KOPT-K1 (cell line): ENCODE results near the gene LRRC8C.

ENCODE experiments used
- H3K27ac ChIP-seq: fragments of 200-600 bp; sonication (generic); 2 replicates; pipeline ENCODE4 v1.5.1; 2016; ENCODE audit warnings: antibody characterized with exemption, mild to moderate bottlenecking, low read depth, low read length; ENCODE audit not compliant: poor library complexity, severe bottlenecking
- H3K36me3 ChIP-seq: fragments of 200-600 bp; sonication (generic); 2 replicates; pipeline ENCODE4 v1.5.1; 2017; ENCODE audit warnings: antibody characterized with exemption, mild to moderate bottlenecking, low read length, moderate library complexity; ENCODE audit not compliant: insufficient read depth
- H3K9me3 ChIP-seq: fragments of 200-600 bp; sonication (generic); 2 replicates; pipeline ENCODE4 v1.5.1; 2017; ENCODE audit warnings: antibody characterized with exemption, low read length, mild to moderate bottlenecking; ENCODE audit not compliant: insufficient read depth, poor library complexity, severe bottlenecking

Gene LRRC8C

DNA sequence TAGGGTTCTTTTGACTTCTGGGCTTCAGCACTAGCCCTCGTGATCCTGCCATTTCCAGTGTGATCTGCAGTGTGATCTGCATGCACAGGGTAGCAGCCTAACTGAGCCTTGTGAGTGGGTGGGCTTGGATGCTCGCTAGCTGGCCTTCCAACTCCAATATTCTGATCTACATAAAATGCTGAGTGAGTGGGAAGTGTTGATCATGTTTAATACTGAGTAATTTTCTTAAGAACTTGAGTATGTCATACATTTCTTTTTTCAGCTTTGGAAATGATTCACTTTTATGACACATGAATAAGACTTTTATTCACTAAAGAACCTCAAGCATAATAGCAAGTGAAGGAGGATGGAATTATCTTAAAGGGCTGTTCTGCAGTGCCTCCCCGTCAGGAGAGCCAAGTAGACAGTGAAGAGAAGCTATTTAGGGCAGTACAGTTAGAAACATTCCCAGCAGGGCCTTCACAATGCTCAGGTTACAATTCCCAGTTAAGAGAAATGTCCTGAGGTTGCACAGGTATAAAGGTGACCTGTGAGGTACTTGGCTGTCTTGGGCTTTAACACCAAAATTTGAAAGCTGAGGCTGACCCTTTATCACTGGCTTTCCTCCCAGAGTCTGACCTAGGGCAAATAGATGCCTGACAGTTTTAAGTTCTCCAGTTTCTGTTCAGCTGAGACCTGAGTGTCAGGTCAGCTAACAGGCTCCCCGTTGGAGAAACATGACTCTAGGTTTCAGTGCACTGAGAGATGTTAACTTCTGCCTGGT lies 29.1 kb upstream of the LRRC8C start:
- Histone ChIP-seq H3K9me3 (no peaks in the 10 kb centered on the region), H3K27ac (no peak overlapping the region), H3K36me3 (no peaks in the 10 kb centered on the region)

DNA sequence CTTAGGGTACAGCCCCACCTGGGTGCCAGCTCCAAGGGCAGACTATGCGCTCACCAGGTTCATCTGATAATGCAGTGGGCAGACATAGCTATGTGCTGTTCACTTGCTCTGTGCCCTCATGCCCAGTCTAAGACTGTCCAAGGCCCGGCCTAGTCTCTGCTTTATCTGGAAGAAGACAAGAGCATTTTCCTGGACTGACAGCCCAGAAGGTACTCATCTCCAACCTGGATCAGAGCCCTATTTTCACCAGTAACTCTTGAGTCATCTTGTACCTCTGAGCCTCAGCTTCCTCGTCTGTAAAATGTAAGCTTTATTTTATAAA lies 28.5 kb upstream of the LRRC8C start:
- no peaks in the 10 kb centered on the region for H3K9me3 ChIP-seq
- no peak overlapping the region for H3K27ac ChIP-seq
- no peaks in the 10 kb centered on the region for H3K36me3 ChIP-seq

DNA sequence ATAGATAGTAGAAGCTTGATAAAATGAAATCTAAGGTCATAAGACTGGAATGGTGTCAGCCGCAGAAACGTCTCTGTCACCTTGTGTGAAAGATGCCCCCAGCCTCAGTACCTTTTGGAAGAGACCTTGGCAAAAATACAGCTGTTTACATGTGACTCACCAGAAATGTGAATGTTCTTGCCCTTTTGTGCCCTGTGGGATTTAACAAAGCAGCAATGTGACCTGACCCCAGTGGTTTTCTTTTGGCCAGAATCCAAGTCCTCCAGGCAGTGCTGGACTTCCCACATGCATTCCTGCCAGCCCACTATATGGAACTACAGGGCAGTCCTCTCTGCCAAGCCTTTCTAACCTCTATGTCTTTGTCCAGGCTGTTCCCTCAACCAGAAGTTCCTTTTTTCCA lies 27.2 kb upstream of the LRRC8C start:
- Histone ChIP-seq H3K9me3 (no peaks in the 10 kb centered on the region), H3K27ac (no peak overlapping the region), H3K36me3 (no peaks in the 10 kb centered on the region)

DNA sequence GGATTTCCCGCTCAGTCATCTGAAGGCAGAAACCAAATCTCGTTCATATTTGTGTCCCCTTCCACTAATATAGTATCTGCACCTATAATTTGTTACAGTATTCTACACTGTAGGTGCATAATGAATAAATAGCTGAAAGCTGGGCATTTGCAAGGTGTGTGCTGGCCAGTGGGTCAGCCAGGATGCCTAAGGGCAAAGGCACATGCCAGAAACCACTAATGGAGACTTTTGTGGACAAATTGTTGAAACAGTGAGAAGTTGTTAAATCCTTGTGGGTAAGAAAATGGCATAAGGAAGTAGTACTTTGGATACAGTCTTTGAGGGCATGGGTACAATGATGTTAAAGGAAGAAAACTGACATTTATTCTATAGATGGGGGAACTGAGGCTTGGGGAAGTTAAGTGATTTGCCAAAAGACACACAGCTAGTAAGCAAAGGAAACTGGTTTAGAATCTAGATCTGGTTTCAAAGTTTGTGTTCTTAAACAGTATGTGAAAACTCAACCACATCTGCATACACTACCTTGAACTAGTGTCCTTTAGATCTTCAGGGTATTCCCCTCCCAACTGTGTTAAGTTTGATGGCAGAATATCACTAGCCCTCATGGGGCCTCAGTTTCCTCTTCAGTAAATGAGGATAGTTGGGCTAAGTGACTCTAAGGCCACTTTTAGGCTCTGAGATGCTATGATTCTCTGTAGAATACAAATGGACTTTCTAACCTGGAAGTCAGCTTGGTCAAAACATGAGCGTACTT lies 26.5 kb upstream of the LRRC8C start:
- H3K9me3 ChIP-seq, result no peaks in the 10 kb centered on the region

DNA sequence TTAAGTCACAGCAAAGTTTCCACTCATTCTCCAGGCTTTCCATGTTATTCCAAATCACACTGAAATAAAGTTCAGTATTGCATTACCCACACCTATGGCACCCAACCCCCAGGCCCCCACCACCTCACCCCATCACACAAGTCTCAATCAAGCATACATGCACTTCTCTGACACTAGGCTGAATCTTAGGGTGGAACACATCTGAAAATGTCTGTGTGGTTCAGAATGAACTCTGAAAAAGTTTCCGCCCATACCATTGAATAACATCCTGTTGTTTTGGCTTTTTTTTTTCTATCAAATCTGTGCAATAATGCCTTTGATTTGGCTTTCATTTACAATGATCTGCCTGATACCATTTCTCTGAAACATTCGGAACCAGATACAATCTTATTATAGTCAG lies 25.8 kb upstream of the LRRC8C start:
- Histone ChIP-seq H3K9me3 (no peaks in the 10 kb centered on the region), H3K27ac (no peak overlapping the region), H3K36me3 (no peaks in the 10 kb centered on the region)

More for the DNA sequence above, 26.5 kb upstream of the LRRC8C start:
- no peaks in the 10 kb centered on the region for H3K36me3 ChIP-seq
- H3K27ac ChIP-seq, result no peak overlapping the region

DNA sequence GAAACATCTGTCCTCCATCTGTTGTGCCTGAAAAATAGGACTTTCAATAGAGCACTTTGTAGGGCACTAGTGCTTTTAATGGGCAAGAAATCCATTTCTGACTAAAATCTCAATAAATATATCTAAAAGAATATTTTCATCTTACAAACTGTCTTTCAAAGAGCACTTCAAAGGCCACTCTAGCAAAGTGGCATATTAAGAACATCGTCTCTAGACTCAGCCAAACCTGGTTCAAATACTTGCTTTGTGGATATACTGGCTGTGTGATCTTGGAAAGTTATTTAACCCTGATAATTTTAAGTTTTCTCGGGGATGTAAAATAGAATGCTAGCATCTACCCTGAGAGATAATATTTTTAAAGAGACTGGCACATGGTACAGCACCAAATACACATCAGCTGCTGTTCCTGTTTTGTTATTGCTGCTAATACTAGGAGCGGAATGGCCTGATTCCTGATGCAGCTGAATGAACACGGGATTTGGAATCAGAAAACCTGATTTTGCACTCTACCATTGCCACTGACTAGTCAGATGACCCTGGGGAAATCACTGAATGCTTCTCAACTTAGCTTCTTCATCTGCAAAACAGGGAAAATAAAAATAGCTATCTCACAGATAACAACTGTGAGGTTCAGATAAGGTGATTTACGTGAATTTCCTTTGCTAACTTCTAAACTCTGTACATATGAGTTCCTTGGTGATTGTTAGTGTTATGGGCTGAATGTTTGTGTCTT lies 25.2 kb upstream of the LRRC8C start:
- H3K9me3 ChIP-seq, result no peaks in the 10 kb centered on the region
- H3K27ac ChIP-seq, result no peak overlapping the region
- H3K36me3 ChIP-seq, result no peaks in the 10 kb centered on the region

DNA sequence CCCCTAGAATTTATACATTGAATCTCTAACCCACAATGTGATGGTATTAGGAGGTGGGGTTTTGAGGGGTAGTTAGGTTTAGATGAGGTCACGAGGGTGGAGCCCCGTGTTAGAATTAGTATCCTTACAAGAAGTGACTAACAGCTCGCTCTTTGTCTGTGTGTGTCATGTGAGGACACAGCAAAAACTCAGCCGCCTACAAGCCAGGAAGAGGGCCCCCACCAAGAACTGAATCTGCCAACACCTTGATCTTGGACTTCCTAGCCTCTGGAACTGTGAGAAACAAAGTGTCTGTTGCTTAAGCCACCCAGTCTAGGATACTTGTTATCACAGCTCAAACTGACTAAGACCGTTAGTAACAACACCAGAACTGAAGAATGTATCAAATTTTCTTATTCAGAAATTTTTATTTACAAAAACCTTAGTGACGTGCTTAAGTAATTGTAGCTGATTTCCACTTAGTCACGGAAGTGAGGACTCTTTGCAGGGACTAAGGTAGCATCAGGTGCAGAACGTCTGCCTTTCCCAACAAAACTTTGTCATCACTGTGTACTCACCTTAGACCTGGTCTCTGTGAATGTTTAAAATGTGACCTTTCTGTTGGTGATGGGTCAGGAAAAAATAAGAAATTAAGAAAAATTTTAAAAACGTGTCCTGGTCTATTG lies 24.5 kb upstream of the LRRC8C start:
- H3K36me3 ChIP-seq, result no peaks in the 10 kb centered on the region
- no peak overlapping the region for H3K27ac ChIP-seq
- H3K9me3 ChIP-seq, result no peaks in the 10 kb centered on the region

DNA sequence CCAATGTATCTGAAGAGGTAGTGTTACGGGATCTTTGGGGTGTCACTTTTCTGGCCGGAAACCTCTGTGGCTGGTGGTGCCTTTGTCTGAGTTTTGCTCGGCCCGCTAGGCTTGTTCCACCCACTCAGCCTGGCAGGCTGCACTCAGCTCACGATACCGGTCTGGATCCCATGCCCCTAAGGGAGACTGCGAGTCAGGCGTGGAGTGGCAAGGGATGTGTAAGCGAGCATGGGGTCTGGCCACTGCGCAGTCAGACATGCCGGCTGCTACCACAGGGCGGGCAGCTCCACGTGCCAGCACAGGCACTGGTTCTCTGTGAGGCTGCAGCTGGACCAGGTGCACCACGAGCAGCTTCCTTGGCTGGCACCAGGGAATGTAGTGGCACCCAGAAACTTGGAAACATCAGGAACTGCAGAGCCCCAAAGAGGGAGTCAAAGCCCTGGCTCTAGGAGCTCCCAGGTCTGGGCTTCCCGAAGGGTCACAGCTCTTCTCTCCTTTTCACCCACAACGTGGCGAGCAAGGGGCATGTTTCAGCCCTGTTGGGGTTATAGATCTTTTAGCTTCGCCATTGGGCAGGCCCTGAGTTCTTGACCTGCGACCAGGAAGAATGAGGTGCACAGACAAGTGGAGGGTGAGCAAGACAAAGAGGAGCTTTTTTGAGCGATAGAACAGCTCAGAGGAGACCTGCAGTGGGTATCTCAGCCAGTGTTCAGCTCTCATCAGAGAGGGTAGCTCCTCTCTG lies 23.8 kb upstream of the LRRC8C start:
- Histone ChIP-seq H3K9me3 (no peaks in the 10 kb centered on the region), H3K27ac (no peak overlapping the region), H3K36me3 (no peaks in the 10 kb centered on the region)

DNA sequence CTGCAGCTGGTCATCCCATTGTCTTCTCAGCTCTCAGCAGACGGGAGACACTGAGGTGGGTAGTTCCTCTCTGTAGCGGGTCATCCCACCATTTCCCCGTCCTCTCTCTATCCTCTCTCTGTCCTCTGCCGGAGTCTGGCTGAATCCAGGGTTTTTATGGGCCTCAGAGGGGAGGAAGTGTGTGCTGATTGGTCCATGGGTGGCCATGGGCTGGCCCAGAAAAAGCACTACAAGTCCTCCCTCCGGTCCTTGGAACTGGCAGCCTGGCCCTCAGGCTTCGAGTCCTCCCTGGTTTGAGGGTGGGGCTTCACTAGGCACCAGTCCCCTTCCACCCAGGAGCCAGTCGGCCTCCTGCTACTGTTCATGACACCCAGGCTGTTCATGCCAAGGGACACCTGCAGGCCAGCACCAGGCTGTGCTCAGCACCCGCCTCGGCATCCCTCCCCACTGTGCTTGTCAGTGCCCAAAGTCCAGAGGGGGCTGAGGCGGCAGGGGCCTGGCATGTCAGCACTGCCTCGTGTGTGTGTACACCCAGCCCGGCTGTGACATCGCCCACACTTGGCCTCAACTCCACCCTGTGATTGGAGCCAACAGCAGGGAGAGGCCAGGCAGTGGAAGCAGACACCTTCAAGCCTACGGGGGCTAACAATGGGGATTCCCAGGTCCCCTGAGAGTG lies 23.0 kb upstream of the LRRC8C start:
- H3K9me3 ChIP-seq, result no peaks in the 10 kb centered on the region

DNA sequence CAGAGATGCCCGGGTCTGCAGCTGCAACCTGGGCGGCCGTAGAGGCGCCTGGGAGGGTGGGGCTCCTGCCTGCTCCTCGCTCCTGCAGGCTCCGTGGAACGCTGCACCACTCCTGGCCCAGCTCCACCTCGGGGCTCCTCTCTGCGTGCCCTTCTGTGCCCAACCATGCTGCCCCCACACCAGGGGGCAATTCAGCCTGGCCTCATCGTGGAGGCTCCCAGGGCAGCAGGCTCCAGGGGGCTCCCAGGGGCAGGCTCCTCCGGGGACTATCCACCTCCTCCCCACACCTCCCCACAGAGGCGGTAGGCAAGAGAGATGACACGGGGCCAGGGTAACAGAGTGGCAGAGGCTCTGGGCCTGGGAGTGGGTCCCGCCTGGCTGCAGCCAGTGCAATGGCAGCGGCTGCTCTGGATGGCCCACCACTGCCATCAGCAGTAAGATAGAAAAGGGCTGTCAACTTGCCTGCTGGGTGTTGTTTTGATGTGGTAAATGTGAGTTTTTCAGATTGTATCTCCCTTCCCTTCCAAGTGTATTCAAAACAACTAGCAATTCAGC lies 22.4 kb upstream of the LRRC8C start:
- H3K9me3 ChIP-seq, result no peaks in the 10 kb centered on the region
- no peaks in the 10 kb centered on the region for H3K36me3 ChIP-seq
- no peak overlapping the region for H3K27ac ChIP-seq

More for the DNA sequence above, 23.0 kb upstream of the LRRC8C start:
- no peak overlapping the region for H3K27ac ChIP-seq
- H3K36me3 ChIP-seq, result no peaks in the 10 kb centered on the region

DNA sequence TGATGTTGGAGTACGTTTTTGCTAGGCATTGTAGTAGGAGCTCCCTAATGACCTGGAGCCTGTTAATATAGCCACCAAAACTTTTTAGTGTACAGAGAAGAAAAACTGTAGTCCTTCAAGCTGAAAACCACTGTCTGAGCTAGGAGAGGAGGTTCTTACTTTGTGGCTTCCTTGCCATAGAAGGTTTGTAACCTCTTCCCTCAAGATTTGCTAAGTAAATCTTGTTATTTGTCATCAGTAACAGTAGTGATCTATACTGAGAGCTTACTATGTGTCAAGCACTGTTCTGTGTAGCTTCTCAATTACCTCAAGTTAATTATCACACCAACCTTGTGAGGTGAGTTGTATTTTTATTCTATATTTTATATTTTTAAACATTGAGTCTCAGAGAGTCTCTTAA lies 21.2 kb upstream of the LRRC8C start:
- Histone ChIP-seq H3K36me3 (no peaks in the 10 kb centered on the region), H3K27ac (no peak overlapping the region), H3K9me3 (no peaks in the 10 kb centered on the region)

DNA sequence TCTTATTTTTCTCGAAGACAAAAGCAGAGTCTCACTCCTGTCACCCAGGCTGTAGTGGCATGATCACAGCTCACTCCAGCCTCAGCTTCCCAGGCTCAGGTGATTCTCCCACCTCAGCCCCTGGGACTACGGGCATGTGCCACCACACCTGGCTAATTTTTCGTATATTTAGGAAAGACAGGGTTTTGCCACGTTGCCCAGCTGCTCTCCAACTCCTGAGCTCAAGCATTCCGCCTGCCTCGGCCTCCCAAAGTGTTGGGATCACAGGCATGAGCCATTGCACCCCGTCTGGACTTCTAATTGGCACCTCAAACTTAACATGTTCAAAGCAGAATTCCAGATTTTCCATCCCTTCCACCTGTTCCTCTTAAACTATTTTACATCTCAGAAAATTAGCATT lies 19.0 kb upstream of the LRRC8C start:
- H3K9me3 ChIP-seq, result peaks cover 14% of the 10 kb centered on the region
- no peak overlapping the region for H3K27ac ChIP-seq
- H3K36me3 ChIP-seq, result no peaks in the 10 kb centered on the region

DNA sequence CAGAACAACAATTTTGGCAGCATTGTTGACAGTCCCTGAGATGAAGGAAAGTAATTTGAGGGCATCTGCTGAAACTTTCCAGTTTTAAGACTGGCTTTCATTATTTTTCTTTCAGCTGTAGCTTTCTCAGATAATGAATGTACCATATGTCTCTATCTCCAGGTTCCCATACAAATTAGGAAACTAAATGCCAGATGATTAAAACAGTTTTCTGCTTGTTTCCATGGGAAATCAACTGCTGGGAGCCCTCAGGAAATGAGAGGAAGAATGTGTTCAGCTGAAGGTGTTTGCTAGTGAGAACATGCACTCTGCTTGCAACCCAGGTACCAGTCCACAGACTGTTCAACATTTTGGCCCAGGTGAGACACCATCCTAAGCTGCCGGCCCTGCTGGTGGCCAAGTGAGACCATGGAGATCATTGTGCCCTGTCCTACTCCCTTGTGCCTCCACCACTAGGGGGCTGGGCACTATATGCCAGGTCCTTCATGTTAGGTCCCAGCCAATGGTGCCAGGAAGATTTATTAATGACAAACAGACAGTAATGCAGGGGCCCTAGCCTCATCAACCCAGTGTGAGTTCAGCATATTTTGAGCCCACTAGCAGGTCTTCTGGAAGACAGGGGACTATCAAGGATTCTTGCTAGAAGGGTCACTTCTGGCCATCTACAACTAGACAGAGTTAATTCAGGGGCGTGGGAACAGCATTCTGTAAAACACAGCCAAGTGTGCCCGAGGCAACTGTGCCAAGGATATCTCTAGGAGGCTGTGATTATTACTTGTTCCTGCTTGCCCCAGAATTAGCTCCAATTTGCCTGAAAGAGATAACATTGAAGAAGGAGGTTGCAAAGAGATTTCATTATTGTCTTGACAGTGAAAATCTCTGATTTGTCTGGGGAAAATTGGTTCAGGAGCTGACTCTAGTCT lies 17.0 kb upstream of the LRRC8C start:
- no peak overlapping the region for H3K27ac ChIP-seq
- no peaks in the 10 kb centered on the region for H3K36me3 ChIP-seq
- H3K9me3 ChIP-seq, result peaks cover 14% of the 10 kb centered on the region
